PC-9 (cell line): ENCODE measurements around the gene NTF3.

ENCODE experiments used
- CTCF ChIP-seq: fragments of 200-600 bp; sonication (generic); conservative IDR thresholded peaks from 2 replicates; pipeline ENCODE4 v1.6.1; 2017; ENCODE audit warnings: mixed run types, antibody characterized with exemption, mild to moderate bottlenecking, moderate library complexity
- EZH2 ChIP-seq: fragments of 200-600 bp; sonication (generic); IDR thresholded peaks from 2 replicates; pipeline ENCODE4 v1.8.0; 2017; ENCODE audit warnings: antibody characterized with exemption, low read depth

GRCh38 chr12:5439788-5440300 is 7.9 kb downstream of the NTF3 start:
- TF ChIP-seq CTCF: no peak
- TF ChIP-seq EZH2: no peak
